Ishikawa (cell line): ENCODE data around the gene ENOX2.

Source experiments
- CEBPB ChIP-seq: IDR thresholded peaks from 2 replicates; pipeline ENCODE4 v1.6.1; 2012
- CREB1 ChIP-seq: IDR thresholded peaks from 2 replicates; pipeline ENCODE4 v1.6.1; 2012; ENCODE audit warnings: low read depth
- EGR1 ChIP-seq: IDR thresholded peaks from 2 replicates; pipeline ENCODE4 v1.6.1; 2012
- EP300 ChIP-seq: IDR thresholded peaks from 2 replicates; pipeline ENCODE4 v1.6.1; 2012; ENCODE audit warnings: borderline replicate concordance
- FOXM1 ChIP-seq: IDR thresholded peaks from 2 replicates; pipeline ENCODE4 v1.6.1; 2012; ENCODE audit warnings: low read depth, borderline replicate concordance
- MAX ChIP-seq: IDR thresholded peaks from 2 replicates; pipeline ENCODE4 v1.6.1; 2012
- NFIC ChIP-seq: IDR thresholded peaks from 2 replicates; pipeline ENCODE4 v1.6.1; 2012
- RAD21 ChIP-seq: IDR thresholded peaks from 2 replicates; pipeline ENCODE4 v1.6.1; 2012; ENCODE audit warnings: low read depth
- REST ChIP-seq: IDR thresholded peaks from 2 replicates; pipeline ENCODE4 v1.6.1; 2012; ENCODE audit warnings: low read depth, mild to moderate bottlenecking
- TAF1 ChIP-seq: IDR thresholded peaks from 2 replicates; pipeline ENCODE4 v1.6.1; 2012; ENCODE audit warnings: low read depth, mild to moderate bottlenecking
- TCF12 ChIP-seq: IDR thresholded peaks from 2 replicates; pipeline ENCODE4 v1.6.1; 2012; ENCODE audit warnings: low read depth
- TEAD4 ChIP-seq: IDR thresholded peaks from 2 replicates; pipeline ENCODE4 v1.6.1; 2012
- YY1 ChIP-seq: IDR thresholded peaks from 2 replicates; pipeline ENCODE4 v1.6.1; 2012; ENCODE audit warnings: low read depth
- ZBTB7A ChIP-seq: IDR thresholded peaks from 2 replicates; pipeline ENCODE4 v1.6.1; 2012; ENCODE audit warnings: low read depth
- TF ChIP-seq, protein P1 (sequence below): IDR thresholded peaks from 2 replicates; pipeline ENCODE4 v1.6.1; 2012

ENOX2 gene

DNA sequence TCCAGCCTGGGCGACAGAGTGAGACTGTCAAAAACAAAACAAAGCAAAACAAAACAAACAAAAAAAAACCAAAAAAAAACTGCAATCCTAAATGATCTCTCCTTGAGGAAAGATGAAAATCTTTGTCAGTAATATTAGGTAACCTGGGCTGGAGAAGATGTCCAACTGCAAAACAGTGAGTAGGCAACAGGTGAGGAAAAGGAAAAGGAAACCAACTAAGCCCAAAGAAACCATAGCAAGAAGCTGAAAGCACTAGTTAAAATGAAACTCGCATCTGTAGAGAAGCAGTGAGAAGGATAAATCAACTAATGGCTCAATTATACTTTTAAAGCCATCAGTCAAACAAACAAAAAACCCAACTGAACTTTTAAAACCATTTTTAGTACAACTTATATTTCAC, 54.2 kb downstream of the ENOX2 start:
- no peak for TF ChIP-seq REST
- TF ChIP-seq EP300: no peak
- TF ChIP-seq TAF1: no peak
- no peak for TF ChIP-seq TCF12
- no peak for TF ChIP-seq FOXM1
- no peak for TF ChIP-seq ZBTB7A
- TF ChIP-seq, protein P1, sequence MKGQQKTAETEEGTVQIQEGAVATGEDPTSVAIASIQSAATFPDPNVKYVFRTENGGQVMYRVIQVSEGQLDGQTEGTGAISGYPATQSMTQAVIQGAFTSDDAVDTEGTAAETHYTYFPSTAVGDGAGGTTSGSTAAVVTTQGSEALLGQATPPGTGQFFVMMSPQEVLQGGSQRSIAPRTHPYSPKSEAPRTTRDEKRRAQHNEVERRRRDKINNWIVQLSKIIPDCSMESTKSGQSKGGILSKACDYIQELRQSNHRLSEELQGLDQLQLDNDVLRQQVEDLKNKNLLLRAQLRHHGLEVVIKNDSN: no peak
- no peak for TF ChIP-seq TEAD4

DNA sequence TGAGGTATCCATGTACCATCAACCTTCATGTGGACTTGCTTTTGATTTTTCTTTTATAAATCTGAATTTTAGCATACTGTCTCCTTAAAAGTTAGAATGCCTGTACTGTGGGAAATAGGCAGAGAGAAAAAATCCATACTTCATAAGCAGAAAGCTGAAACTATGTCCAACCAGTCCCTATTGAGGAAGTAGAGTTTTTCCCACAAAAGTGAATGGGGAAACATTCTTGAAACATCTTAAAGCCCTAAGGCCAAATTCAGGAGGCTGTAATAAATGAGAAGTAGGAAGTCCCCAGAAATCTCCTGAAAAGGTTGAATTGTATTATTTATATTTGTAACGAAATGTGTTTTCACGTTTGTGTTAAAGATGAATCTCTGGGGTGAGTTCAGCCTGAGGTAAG, 56.3 kb downstream of the ENOX2 start:
- TF ChIP-seq NFIC: no peak
- TF ChIP-seq FOXM1: no peak
- TF ChIP-seq, protein P1: no peak
- no peak for TF ChIP-seq CREB1

DNA sequence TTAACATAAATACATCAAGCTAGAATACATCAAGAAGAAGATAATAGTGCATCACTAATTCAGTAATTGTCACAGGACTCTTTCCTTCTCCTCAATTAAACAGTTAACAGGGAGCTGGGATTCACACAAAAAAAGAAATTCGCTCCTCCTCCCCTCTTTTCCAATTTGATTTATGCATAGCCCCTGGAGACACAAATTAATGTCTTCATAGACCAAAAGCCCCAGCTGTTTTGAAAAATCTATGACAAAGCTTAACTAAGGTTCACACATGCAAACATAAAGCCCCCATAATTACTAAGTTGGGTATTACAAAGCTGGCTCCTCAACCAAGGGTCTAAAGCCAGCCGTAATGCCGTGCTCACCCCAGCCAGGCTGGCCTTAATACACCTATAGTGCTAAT, 61.2 kb downstream of the ENOX2 start:
- no peak for TF ChIP-seq RAD21
- no peak for TF ChIP-seq MAX
- TF ChIP-seq TCF12: no peak
- no peak for TF ChIP-seq ZBTB7A
- no peak for TF ChIP-seq CREB1
- no peak for TF ChIP-seq TEAD4
- no peak for TF ChIP-seq YY1
- TF ChIP-seq EP300: no peak
- TF ChIP-seq NFIC: no peak
- no peak for TF ChIP-seq CEBPB
- no peak for TF ChIP-seq REST
- no peak for TF ChIP-seq EGR1
- TF ChIP-seq TAF1: no peak
- no peak for TF ChIP-seq FOXM1
- TF ChIP-seq, protein P1: no peak

- TF ChIP-seq TCF12: no peak
- TF ChIP-seq ZBTB7A: no peak
- no peak for TF ChIP-seq REST
- TF ChIP-seq MAX: no peak
- TF ChIP-seq YY1: no peak
- no peak for TF ChIP-seq EGR1
- no peak for TF ChIP-seq CREB1
- TF ChIP-seq, protein P1: no peak
- no peak for TF ChIP-seq EP300
- no peak for TF ChIP-seq NFIC
- TF ChIP-seq FOXM1: no peak
- TF ChIP-seq TAF1: no peak
- no peak for TF ChIP-seq TEAD4
- no peak for TF ChIP-seq CEBPB
- no peak for TF ChIP-seq RAD21
Measured at GRCh38 chrX:130840345-130840744, 62.7 kb downstream of the ENOX2 start.
